HG03064 (cell line): Measurements from ENCODE around the gene ADAMTS19.

Source experiments
- ATAC-seq: cut with Tn5 transposase; IDR thresholded peaks from one replicate; pipeline ENCODE4 v1.9.1; 2021; ENCODE audit warnings: low read depth; ENCODE audit not compliant: unreplicated experiment

ADAMTS19 gene

DNA sequence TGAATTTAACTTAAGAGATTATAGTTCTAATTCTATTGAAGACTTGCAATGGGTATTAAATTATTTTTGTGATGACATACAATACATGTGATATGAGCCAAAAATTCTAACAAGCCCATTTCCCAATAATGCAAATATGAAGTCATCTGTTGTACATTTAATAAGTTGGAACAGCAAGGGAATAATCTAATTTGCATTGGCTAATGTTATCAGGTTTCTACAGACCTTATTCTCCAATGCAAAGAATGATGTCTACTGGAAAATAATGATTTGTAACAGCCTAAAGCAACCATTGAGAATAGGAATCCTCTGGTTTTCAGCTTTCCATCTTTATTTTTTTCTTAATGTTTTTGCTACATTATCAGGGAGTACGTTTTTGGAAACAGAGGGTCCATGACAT, 198.7 kb downstream of the ADAMTS19 start:
- ATAC-seq, result no peak

DNA sequence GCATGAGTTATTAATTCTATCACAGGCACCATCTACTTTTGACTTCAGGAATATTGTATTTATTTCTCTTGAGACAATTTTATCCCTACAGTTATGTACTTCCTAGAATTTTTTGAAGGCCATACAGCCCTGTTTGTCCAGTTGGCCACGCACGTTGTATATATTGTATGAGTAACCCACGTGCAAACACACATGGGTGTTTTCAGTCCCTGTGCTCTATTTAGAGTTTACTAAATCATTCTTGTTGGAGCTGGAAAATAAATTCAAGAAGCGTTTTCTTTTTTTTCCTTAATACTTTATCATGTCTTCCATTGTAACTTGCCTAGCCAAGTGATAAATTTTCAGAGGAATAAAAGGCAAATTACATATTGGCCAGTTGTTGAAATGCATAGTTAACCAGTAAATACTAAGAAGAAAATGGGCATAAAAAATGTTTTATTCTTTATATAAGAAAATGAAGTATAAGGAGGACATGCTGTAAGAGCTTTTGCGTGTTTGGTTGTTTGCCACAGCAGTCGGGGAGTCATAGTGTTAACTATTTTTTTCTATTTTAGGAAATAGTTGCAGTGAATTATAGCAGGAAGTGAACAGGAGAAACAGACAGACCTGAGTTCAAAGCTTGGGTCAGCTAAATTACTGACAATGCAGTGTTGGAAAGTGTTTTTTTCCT, 201.4 kb downstream of the ADAMTS19 start:
- ATAC-seq, result no peak

GRCh38 chr5:129664336-129664937, 204.3 kb downstream of the ADAMTS19 start:
- ATAC-seq, result no peak

- no peak for ATAC-seq
Observed at GRCh38 chr5:129670957-129671500, 210.9 kb downstream of the ADAMTS19 start.

DNA sequence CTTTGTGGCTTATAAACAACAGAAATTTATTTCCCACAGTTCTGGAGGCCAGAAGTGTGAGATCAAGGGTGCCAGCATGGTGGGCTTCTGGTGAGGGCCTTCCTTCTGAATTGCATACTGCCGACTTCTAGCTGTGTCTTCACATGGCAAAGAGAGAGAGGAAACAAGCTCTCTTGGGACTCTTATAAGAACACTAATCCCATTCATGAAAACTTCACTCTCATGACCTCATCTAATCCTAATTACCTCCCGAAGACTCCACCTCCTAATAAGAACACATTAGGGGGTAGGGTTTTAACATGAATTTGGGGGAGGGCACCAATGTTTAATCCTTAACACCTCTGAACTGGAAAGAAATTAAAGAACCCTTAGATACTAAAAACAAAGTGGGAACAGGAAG, 211.9 kb downstream of the ADAMTS19 start:
- no peak for ATAC-seq

GRCh38 chr5:129679671-129680070, 219.6 kb downstream of the ADAMTS19 start:
- ATAC-seq, result no peak

DNA sequence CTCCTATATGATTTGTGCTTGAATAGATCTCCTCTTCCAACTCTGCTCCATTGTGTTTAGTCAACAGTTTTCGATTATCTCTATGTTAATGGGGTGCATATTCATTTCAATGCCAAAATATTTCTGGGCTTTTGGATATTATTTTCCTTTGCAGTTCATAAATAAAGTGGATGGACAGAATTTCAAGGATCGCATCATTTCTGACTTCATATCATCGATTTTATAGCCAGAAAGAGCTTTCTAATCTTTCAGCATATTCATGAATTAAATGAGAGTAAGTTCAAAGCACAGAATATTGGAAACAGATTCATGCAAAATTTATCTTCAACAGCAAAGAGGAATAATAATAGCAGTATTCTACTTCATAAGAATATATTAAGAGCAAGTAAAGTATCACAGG, 227.8 kb downstream of the ADAMTS19 start:
- no peak for ATAC-seq

- no peak for ATAC-seq
Observed at GRCh38 chr5:129689045-129689444, 228.9 kb downstream of the ADAMTS19 start.

GRCh38 chr5:129691220-129691619, 231.1 kb downstream of the ADAMTS19 start:
- no peak for ATAC-seq

- no peak for ATAC-seq
Observed at GRCh38 chr5:129696636-129697035, 236.5 kb downstream of the ADAMTS19 start.

DNA sequence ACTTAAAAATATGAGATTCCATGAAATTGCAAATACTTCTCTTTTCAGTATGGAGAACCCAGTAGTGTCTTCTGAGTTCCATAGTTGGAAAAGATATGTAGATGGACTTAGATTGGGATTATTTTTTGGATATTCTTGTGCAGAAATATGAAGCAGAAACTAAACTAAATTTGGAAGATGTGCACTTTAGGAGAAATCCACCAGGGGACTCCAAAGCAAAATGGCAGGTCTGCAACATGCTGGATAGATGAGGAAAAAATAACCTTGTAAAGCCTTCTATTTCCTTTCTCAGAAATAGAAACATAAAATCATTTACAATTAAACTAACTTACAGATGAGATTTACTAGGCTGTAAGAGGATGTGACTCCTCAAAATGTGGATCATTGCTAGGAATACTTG, 238.6 kb downstream of the ADAMTS19 start:
- ATAC-seq, result no peak

DNA sequence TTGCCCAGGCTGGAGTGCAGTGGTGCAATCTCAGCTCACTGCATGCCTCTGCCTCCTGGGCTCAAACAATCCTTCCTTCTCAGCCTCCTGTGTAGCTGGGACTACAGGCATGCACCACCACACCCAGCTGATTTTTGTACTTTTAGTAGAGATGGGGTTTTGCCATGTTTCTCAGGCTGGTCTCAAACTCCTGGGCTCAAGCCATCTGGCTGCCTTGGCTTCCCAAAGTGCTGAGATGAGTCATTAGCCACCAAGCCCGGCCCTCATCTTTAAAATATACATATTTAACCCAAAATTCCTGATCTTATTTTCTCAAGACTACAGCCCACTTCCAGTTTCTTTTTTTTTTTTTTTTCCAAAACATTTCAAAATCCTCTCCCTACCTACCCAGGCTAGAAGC, 256.1 kb downstream of the ADAMTS19 start:
- no peak for ATAC-seq

DNA sequence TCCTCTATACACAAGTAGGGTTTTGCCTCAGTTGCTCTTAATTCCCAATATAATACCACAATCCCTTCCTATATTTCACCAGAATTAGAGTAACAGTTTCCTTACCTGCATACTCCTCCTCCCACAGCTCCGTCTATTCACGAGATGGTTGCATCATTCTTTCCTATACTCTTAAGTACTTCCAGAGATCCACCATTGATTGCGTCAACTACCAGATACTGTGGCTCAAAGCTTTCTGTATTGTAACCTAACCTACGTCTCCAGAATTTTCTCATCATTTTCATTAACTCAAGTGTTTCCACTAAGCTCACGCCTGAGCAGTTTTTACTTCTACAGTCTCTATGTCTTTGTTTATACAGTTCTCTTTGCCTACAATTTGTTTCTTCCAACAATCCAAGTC, 256.6 kb downstream of the ADAMTS19 start:
- ATAC-seq, result no peak

DNA sequence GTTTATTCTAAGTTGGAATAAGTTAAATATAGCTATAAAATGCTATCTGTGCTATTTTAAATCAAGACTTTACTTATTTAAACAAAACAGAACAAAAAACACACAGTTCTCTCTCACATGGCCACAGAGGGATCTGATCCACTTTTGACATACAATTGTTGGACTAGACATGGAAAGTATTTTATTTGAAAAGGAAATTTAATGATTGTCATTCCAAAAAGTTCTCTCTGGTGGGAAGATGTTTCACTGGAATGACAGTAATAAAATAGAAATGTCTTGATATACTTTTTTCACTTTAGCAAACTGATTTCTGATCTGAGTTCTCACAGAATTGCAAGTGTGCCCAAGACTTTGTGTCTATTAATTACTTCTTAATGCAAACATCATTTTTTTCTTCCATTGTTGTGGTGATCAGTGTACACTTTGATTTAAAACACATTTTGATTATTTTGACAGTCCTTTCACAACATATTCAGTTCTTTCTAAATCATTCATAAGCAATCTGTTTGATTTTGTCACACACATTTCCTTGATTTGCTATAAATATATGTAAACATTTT, 257.7 kb downstream of the ADAMTS19 start:
- no peak for ATAC-seq

GRCh38 chr5:129718471-129719090, 258.5 kb downstream of the ADAMTS19 start:
- no peak for ATAC-seq

DNA sequence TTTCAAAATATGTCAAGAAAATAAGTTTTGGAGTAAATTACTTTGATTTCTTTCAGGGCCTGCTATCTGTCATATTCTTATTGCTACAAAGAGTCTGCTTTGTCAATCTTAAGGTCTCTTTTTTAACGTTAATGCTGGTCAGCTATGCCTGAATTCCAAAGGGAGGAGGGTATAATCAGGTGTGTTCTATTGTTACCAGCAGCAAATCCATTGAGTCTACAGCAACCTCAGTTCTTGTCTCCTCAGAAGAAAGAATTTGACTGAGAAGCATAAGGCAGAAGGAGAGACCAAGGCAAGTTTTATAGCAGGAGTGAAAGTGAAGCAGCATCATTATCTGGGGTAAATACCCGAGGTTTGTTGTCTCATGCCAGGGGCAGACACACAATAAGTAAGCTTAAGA, 264.1 kb downstream of the ADAMTS19 start:
- ATAC-seq, result no peak

DNA sequence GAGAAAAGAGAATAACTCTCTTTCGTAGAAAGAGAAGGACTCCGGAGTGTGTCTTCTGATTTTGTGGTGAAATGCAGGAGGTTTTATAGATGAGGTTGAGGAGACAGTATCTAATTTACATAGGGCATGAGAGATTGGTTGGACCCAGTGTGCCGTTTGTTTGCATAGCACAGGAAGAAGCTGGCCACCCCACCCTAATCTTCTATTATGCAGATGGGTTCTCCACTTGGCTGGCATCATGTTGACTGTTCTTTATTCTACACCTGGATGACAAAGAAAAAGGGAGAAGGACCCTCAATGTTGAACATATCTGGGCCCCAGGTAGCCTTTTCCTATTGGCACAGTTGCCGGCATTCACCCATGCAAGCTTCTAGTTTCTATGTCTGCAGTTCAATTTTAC, 264.5 kb downstream of the ADAMTS19 start:
- no peak for ATAC-seq

DNA sequence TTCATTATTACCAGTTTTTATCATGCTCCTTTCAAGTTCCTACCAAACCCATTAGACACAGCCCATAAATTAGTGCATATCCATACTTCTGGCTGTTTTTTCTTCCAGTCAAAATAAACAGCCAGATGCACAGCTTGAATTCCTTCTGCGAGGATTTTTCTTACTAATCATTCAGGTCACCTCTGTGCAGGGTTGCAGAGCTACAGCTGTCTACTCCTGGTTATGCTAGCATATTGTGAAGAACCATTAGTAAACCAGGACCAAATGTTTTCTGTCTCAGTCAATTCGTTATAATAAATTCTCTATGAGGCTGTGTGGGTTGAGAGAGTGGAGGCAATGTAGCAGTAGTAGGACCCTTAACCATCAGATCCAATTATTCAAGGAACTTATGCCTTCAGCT, 279.7 kb downstream of the ADAMTS19 start:
- ATAC-seq, result no peak

- no peak for ATAC-seq
Observed at GRCh38 chr5:129743541-129744187, 283.6 kb downstream of the ADAMTS19 start.

- no peak for ATAC-seq
Observed at GRCh38 chr5:129745997-129746396, 285.9 kb downstream of the ADAMTS19 start.

GRCh38 chr5:129746876-129747275, 286.8 kb downstream of the ADAMTS19 start:
- ATAC-seq, result no peak
